Measurements from ENCODE around the gene CEMIP2.

Gene CEMIP2

DNA sequence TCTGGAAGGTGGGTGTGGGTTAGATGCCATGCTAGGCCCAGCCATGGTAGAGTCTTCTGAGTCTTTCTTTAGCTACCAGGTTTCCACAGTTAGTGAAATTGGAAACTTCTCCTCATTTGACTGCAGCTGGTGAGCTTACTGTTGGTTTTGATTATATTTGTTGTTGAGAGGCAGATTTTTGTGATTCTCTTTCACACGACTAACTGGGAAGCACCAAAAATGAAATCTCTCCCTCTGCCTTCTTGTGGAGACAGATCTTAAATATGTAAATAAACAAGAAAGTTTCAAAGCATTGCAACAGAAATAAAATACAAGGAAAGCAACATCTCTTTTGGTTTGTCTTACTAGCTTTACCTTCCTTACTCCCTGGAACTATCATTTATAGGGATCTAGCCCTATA, 122.2 kb downstream of the CEMIP2 start:
- no peak for TF ChIP-seq SPI1 (IDR thresholded peaks at IDR 0.05; ENCODE audit: borderline replicate concordance, low read depth)
- TF ChIP-seq POLR2AphosphoS5 (IDR thresholded peaks at IDR 0.05; ENCODE audit: low read depth), result no peak
- no peak for TF ChIP-seq GABPA (IDR thresholded peaks at IDR 0.05; ENCODE audit: low read depth)
- TF ChIP-seq CTCF (IDR thresholded peaks at IDR 0.05; ENCODE audit: insufficient read depth, low read length), result no peak
- no peak for TF ChIP-seq REST (IDR thresholded peaks at IDR 0.05; ENCODE audit: insufficient replicate concordance, low read depth)
- H3K4me3 ChIP-seq (replicated peaks; ENCODE audit: insufficient read depth, low read length), result no peak overlapping the region
- no peak for DNase-seq (ENCODE audit: low read depth in 1 of 2, low spot score in 1 of 2)
- H3K27ac ChIP-seq (replicated peaks), result no peak overlapping the region
- no peaks in the 10 kb centered on the region for H3K27me3 ChIP-seq (ENCODE audit: insufficient read depth, poor library complexity, severe bottlenecking)

DNA sequence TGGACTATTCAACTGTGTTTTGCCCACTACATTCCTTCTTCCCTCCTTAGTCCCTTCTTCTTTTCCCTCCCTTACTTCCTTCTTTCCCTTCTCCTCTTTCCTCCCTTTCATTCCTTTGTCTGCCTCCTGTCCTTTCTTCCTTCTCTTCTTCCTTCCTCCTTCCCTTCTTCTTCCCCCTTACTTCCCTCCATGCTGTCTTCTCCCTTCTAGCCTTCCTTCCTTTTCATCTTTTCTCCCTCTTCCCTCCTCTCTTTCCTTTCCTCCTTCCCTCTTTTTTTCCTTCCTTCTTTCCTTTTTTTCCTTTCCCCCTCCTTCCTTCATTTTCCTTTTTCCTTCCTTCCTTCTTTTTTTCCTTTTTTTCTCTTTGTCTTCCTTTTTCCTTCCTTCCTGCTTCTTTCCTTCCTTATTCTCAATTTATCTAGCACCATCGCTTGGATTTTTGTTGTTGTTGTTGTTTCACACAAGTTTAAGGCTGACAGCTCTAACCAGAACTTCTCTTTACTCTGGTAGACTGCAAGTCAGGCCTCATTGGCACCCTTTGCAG, 123.4 kb downstream of the CEMIP2 start:
- Histone ChIP-seq H3K27ac (replicated peaks) (no peak overlapping the region), H3K4me3 (replicated peaks; ENCODE audit: insufficient read depth, low read length) (no peak overlapping the region), H3K27me3 (ENCODE audit: insufficient read depth, poor library complexity, severe bottlenecking) (no peaks in the 10 kb centered on the region)
- no peak for TF ChIP-seq POLR2AphosphoS5 (IDR thresholded peaks at IDR 0.05; ENCODE audit: low read depth)
- TF ChIP-seq CTCF (IDR thresholded peaks at IDR 0.05; ENCODE audit: insufficient read depth, low read length), result no peak
- no peak for TF ChIP-seq SPI1 (IDR thresholded peaks at IDR 0.05; ENCODE audit: borderline replicate concordance, low read depth)
- TF ChIP-seq REST (IDR thresholded peaks at IDR 0.05; ENCODE audit: insufficient replicate concordance, low read depth), result no peak
- TF ChIP-seq GABPA (IDR thresholded peaks at IDR 0.05; ENCODE audit: low read depth), result no peak
- DNase-seq (ENCODE audit: low read depth in 1 of 2, low spot score in 1 of 2), result no peak

- Histone ChIP-seq H3K27me3 (ENCODE audit: insufficient read depth, poor library complexity, severe bottlenecking) (no peaks in the 10 kb centered on the region), H3K27ac (replicated peaks) (no peak overlapping the region), H3K4me3 (replicated peaks; ENCODE audit: insufficient read depth, low read length) (no peak overlapping the region)
- TF ChIP-seq SPI1 (IDR thresholded peaks at IDR 0.05; ENCODE audit: borderline replicate concordance, low read depth), result no peak
- TF ChIP-seq POLR2AphosphoS5 (IDR thresholded peaks at IDR 0.05; ENCODE audit: low read depth), result no peak
- no peak for TF ChIP-seq GABPA (IDR thresholded peaks at IDR 0.05; ENCODE audit: low read depth)
- TF ChIP-seq CTCF (IDR thresholded peaks at IDR 0.05; ENCODE audit: insufficient read depth, low read length), result no peak
- no peak for TF ChIP-seq REST (IDR thresholded peaks at IDR 0.05; ENCODE audit: insufficient replicate concordance, low read depth)
- DNase-seq (ENCODE audit: low read depth in 1 of 2, low spot score in 1 of 2), result no peak
These were observed 125.0 kb downstream of the CEMIP2 start for GRCh38 chr9:71643330-71643729.

Measured in HL-60 (cell line).